SK-N-SH (cell line): Measurements from ENCODE around the gene PRKAB1. TPM values are rescaled to one million over a fixed set of nuclear protein-coding genes. Genes with fewer than 3 reads are reported as not detected.

ENCODE experiments used
- CTCF ChIA-PET: fragments of 300-600, 350-600 bp; formaldehyde crosslinking; extraction: SDS; loops from one replicate; lab custom pipeline; 2021; lab: Yijun Ruan, JAX
- POLR2A ChIA-PET: fragments of 350-600 bp; sonication (Branson Sonifier 250); formaldehyde crosslinking; extraction: SDS; loops from one replicate; lab custom pipeline; 2020; ENCODE audit warnings: antibody characterized with exemption, inconsistent platforms; lab: Yijun Ruan, JAX
- DNase-seq: peaks from one replicate; pipeline ENCODE4 v3.0.0; 2012
- H2AFZ ChIP-seq: fragments of 200-600 bp; sonication (generic); 2 replicates; pipeline ENCODE4 v1.8.1; 2016; ENCODE audit warnings: antibody characterized with exemption, mild to moderate bottlenecking, low read depth
- H3F3A ChIP-seq: fragments of 200-600 bp; sonication (generic); replicated peaks from 2 replicates; pipeline ENCODE3; 2016; ENCODE audit warnings: antibody characterized with exemption, mild to moderate bottlenecking; ENCODE audit not compliant: insufficient read depth
- H3K27ac ChIP-seq, 2 experiments: fragments of 200-500 bp in 1 of 2; fragments of 200-600 bp in 1 of 2; sonication (Bioruptor generic) in 1 of 2; sonication (generic), shearing (Covaris generic) in 1 of 2; 2 replicates each; pipeline versions ENCODE4 v1.5.1 to v1.6.1; 2014 to 2016; ENCODE audit warnings: low read depth in 2 of 2, inconsistent platforms in 1 of 2, low read length in 1 of 2, mild to moderate bottlenecking in 1 of 2, mixed read lengths in 1 of 2
- H3K27me3 ChIP-seq: fragments of 200-600 bp; sonication (generic), shearing (Covaris generic); 2 replicates; pipeline ENCODE4 v1.6.1; 2016; ENCODE audit warnings: mixed run types; ENCODE audit not compliant: insufficient read depth
- H3K36me3 ChIP-seq, 2 experiments: fragments of 200-500 bp in 1 of 2; fragments of 200-600 bp in 1 of 2; sonication (Bioruptor generic) in 1 of 2; sonication (generic) in 1 of 2; replicated peaks in 1 of 2; 2 replicates each; pipeline versions ENCODE3 to v1.5.1; 2014 to 2016; ENCODE audit warnings: low read length in 1 of 2, mild to moderate bottlenecking in 1 of 2; ENCODE audit not compliant: insufficient read depth in 2 of 2, control insufficient read depth in 1 of 2
- H3K4me1 ChIP-seq, 2 experiments: fragments of 200-500 bp in 1 of 2; fragments of 200-600 bp in 1 of 2; sonication (Bioruptor generic) in 1 of 2; sonication (generic), shearing (Covaris generic) in 1 of 2; 2 replicates each; pipeline versions ENCODE4 v1.5.1 to v1.6.1; 2014 to 2016; ENCODE audit warnings: low read depth in 1 of 2, low read length in 1 of 2, mixed run types in 1 of 2; ENCODE audit not compliant: insufficient read depth in 2 of 2, control insufficient read depth in 1 of 2
- H3K4me2 ChIP-seq: fragments of 200-600 bp; sonication (generic), shearing (Covaris generic); 2 replicates; pipeline ENCODE4 v1.6.1; 2017; ENCODE audit warnings: mixed run types
- H3K4me3 ChIP-seq, 2 experiments: fragments of 200-500 bp in 1 of 2; fragments of 200-600 bp in 1 of 2; sonication (Bioruptor generic) in 1 of 2; sonication (generic), shearing (Covaris generic) in 1 of 2; 2 replicates each; pipeline versions ENCODE4 v1.5.1 to v1.8.1; 2014 to 2016; ENCODE audit warnings: low read depth in 2 of 2, inconsistent platforms in 1 of 2, low read length in 1 of 2, mild to moderate bottlenecking in 1 of 2, mixed read lengths in 1 of 2, moderate library complexity in 1 of 2
- H3K79me2 ChIP-seq: fragments of 200-600 bp; sonication (generic); 2 replicates; pipeline ENCODE4 v1.8.1; 2017; ENCODE audit warnings: mild to moderate bottlenecking; ENCODE audit not compliant: insufficient read depth
- H3K9ac ChIP-seq: fragments of 200-600 bp; sonication (generic); 2 replicates; pipeline ENCODE4 v1.6.1; 2017; ENCODE audit warnings: mixed run types
- H3K9me2 ChIP-seq: fragments of 200-600 bp; sonication (generic); 2 replicates; pipeline ENCODE4 v1.6.1; 2017; ENCODE audit warnings: mixed run types
- H3K9me3 ChIP-seq: fragments of 200-600 bp; sonication (generic); 2 replicates; pipeline ENCODE4 v1.6.1; 2017; ENCODE audit warnings: mixed run types, mild to moderate bottlenecking, moderate library complexity
- H4K20me1 ChIP-seq: fragments of 200-600 bp; sonication (generic); 2 replicates; pipeline ENCODE4 v1.6.1; 2017; ENCODE audit warnings: mild to moderate bottlenecking, mixed run types; ENCODE audit not compliant: insufficient read depth
- CHD2 ChIP-seq: fragments of 150-350 bp; IDR thresholded peaks from 2 replicates; pipeline ENCODE4 v1.6.1; 2018; ENCODE audit warnings: low read length; ENCODE audit not compliant: partially characterized antibody
- EP300 ChIP-seq, 2 experiments: IDR thresholded peaks; 2 replicates each; pipeline versions ENCODE4 v1.4.0 to v1.6.1; 2012; ENCODE audit warnings: borderline replicate concordance in 1 of 2, low read depth in 1 of 2, low read length in 1 of 2
- FOXJ3 ChIP-seq: sonication (generic); formaldehyde crosslinking; IDR thresholded peaks from 2 replicates; pipeline ENCODE4 v1.5.1; 2020; ENCODE audit warnings: mild to moderate bottlenecking, missing genetic modification reagents
- FOXM1 ChIP-seq: IDR thresholded peaks from 2 replicates; pipeline ENCODE4 v1.4.0; 2012; ENCODE audit warnings: low read depth, mild to moderate bottlenecking
- GATA2 ChIP-seq: sonication (generic); formaldehyde crosslinking; IDR thresholded peaks from 2 replicates; pipeline ENCODE4 v1.5.0; 2020; ENCODE audit warnings: mild to moderate bottlenecking, missing genetic modification reagents
- JUND ChIP-seq: IDR thresholded peaks from 2 replicates; pipeline ENCODE4 v1.4.0; 2012
- MAX ChIP-seq: IDR thresholded peaks from 2 replicates; pipeline ENCODE4 v1.4.0; 2012; ENCODE audit warnings: low read depth
- MEF2A ChIP-seq: IDR thresholded peaks from 2 replicates; pipeline ENCODE4 v1.4.0; 2012; ENCODE audit warnings: low read depth, borderline replicate concordance
- MXI1 ChIP-seq: IDR thresholded peaks from 2 replicates; pipeline ENCODE4 v1.6.1; 2012; ENCODE audit warnings: mild to moderate bottlenecking, low read depth, low read length, improper control_type of control experiment
- NFIC ChIP-seq: IDR thresholded peaks from 2 replicates; pipeline ENCODE4 v1.4.0; 2012; ENCODE audit warnings: borderline replicate concordance
- NRF1 ChIP-seq: IDR thresholded peaks from 2 replicates; pipeline ENCODE4 v1.6.1; 2012; ENCODE audit warnings: low read depth, mild to moderate bottlenecking, low read length
- POLR2AphosphoS5 ChIP-seq: IDR thresholded peaks from 2 replicates; pipeline ENCODE4 v1.6.1; 2012; ENCODE audit warnings: low read depth, low read length
- RAD21 ChIP-seq: IDR thresholded peaks from 2 replicates; pipeline ENCODE4 v1.6.1; 2012; ENCODE audit warnings: mild to moderate bottlenecking, low read length
- RCOR1 ChIP-seq: fragments of 150-350 bp; IDR thresholded peaks from 2 replicates; pipeline ENCODE4 v1.6.1; 2017; ENCODE audit warnings: antibody characterized with exemption, low read length
- REST ChIP-seq: IDR thresholded peaks from 2 replicates; pipeline ENCODE4 v1.6.1; 2012; ENCODE audit warnings: mild to moderate bottlenecking, low read depth, low read length, moderate library complexity
- RXRA ChIP-seq: IDR thresholded peaks from 2 replicates; pipeline ENCODE4 v1.4.0; 2012; ENCODE audit warnings: low read depth, mild to moderate bottlenecking, borderline replicate concordance
- SIN3A ChIP-seq: IDR thresholded peaks from 2 replicates; pipeline ENCODE4 v1.6.1; 2012; ENCODE audit warnings: low read depth, mild to moderate bottlenecking, low read length, moderate library complexity, borderline replicate concordance
- SMC3 ChIP-seq: IDR thresholded peaks from 2 replicates; pipeline ENCODE4 v1.6.1; 2012; ENCODE audit warnings: low read depth, low read length, improper control_type of control experiment
- TAF1 ChIP-seq: IDR thresholded peaks from 2 replicates; pipeline ENCODE4 v1.6.1; 2012; ENCODE audit warnings: low read depth, mild to moderate bottlenecking, low read length, moderate library complexity, borderline replicate concordance
- USF2 ChIP-seq: fragments of 150-350 bp; IDR thresholded peaks from 2 replicates; pipeline ENCODE4 v1.6.1; 2017; ENCODE audit warnings: antibody characterized with exemption, low read length, low read depth, borderline replicate concordance
- WGBS: methylation state at CpG from one replicate; pipeline ENCODE4 v1.1.6; 2017; ENCODE audit warnings: low lambda C conversion rate; 5-methylcytosine and 5-hydroxymethylcytosine counted together
- polyA plus RNA-seq, 3 experiments: library from polyadenylated mRNA; depleted of rRNA; stranded (reverse); fragments of >200 nt; gene quantifications; 2 replicates each; pipeline ENCODE4 v1.2.3, GENCODE V29; 2012

PRKAB1 gene
- polyA plus RNA-seq, 1 of the 3 experiments (the other 2 are of a cell fraction): 28.9 TPM

GRCh38 chr12:119666226-119666795 lies 1.6 kb upstream of the PRKAB1 start:
- no peaks in the 10 kb centered on the region for H3K27me3 ChIP-seq
- H3K9ac ChIP-seq: no peak overlapping the region
- CTCF ChIA-PET: interaction anchor here (1.8 kb wide), 1 partner anchor 17 kb away, joined by 10 read pairs; no protein-coding TSS in a partner anchor
- H2AFZ ChIP-seq: no peak overlapping the region
- H3K4me1 ChIP-seq: peaks cover 6 to 7% of the 10 kb centered on the region in 2 experiments; a peak in 3 of 4 replicates
- no peaks in the 10 kb centered on the region for H3K9me2 ChIP-seq
- H3K9me3 ChIP-seq: no peaks in the 10 kb centered on the region
- no peak overlapping the region for H3K4me3 ChIP-seq
- POLR2A ChIA-PET: interaction anchor here (0.6 kb wide), 1 partner anchor 1682 kb away, joined by 7 read pairs; no protein-coding TSS in a partner anchor
- 79% methylated on average over 2 of the region's 2 CpGs for WGBS
- H4K20me1 ChIP-seq: no peaks in the 10 kb centered on the region
- TF ChIP-seq REST: no peak
- TF ChIP-seq RCOR1: no peak
- no peak for TF ChIP-seq FOXM1
- TF ChIP-seq EP300 (IDR thresholded peaks at IDR 0.05; ENCODE audit: borderline replicate concordance in 1 of 2, low read depth in 1 of 2, low read length in 1 of 2): no peak
- no peak for TF ChIP-seq TAF1
- TF ChIP-seq NFIC: no peak
- TF ChIP-seq GATA2 (CRISPR knock-in tag): no peak
- no peak for TF ChIP-seq SMC3
- TF ChIP-seq MEF2A: no peak
- no peak for TF ChIP-seq SIN3A
- TF ChIP-seq NRF1: no peak
- no peak for TF ChIP-seq JUND
- no peak for TF ChIP-seq USF2
- TF ChIP-seq MXI1: no peak
- no peak for TF ChIP-seq FOXJ3 (CRISPR knock-in tag)
- TF ChIP-seq MAX: no peak
- no peak for TF ChIP-seq RAD21
- TF ChIP-seq POLR2AphosphoS5: no peak
- no peak for TF ChIP-seq RXRA
- no peak for TF ChIP-seq CHD2
- H3K27ac ChIP-seq: no peak overlapping the region
- peaks cover 35% of the 10 kb centered on the region for H3K79me2 ChIP-seq
- H3F3A ChIP-seq: peaks cover 4% of the 10 kb centered on the region
- no peak for DNase-seq
- H3K4me2 ChIP-seq: no peak overlapping the region
- peaks cover 12 to 13% of the 10 kb centered on the region in 2 experiments for H3K36me3 ChIP-seq
